Liver (tissue), 9 donors: ENCODE measurements around the gene PATL1. TPM values are rescaled to one million over a fixed set of nuclear protein-coding genes. Genes with fewer than 3 reads are reported as not detected.

ENCODE experiments used
- DNase-seq: peaks from one replicate; pipeline ENCODE4 v3.0.0-alpha.2; 2017; ENCODE audit warnings: low spot score
- H3K27ac ChIP-seq, 2 donors: one replicate each; pipeline ENCODE4 v1.7.0; 2013; ENCODE audit warnings: inconsistent platforms in 2 of 2, low read length in 2 of 2, control low read depth in 1 of 2, low read depth in 1 of 2, mild to moderate bottlenecking in 1 of 2
- H3K27me3 ChIP-seq, 4 donors: one replicate each; pipeline versions ENCODE4 v1.6.1 to v1.7.0; 2013; ENCODE audit warnings: low read length in 3 of 4, inconsistent platforms in 1 of 4, mild to moderate bottlenecking in 1 of 4, moderate library complexity in 1 of 4; ENCODE audit not compliant: control insufficient read depth in 4 of 4, insufficient read depth in 4 of 4
- H3K36me3 ChIP-seq, 4 donors: one replicate each; pipeline versions ENCODE4 v1.6.1 to v1.7.0; 2013; ENCODE audit warnings: low read length in 3 of 4, mild to moderate bottlenecking in 3 of 4, low read depth in 1 of 4, moderate library complexity in 1 of 4; ENCODE audit not compliant: control insufficient read depth in 4 of 4, insufficient read depth in 3 of 4
- H3K4me1 ChIP-seq, 4 donors: one replicate each; pipeline versions ENCODE4 v1.6.1 to v1.7.0; 2013; ENCODE audit warnings: low read length in 3 of 4, mild to moderate bottlenecking in 3 of 4, moderate library complexity in 1 of 4; ENCODE audit not compliant: control insufficient read depth in 4 of 4, insufficient read depth in 4 of 4
- H3K4me3 ChIP-seq, 3 donors: one replicate each; pipeline versions ENCODE4 v1.6.1 to v1.7.0; 2013; ENCODE audit warnings: low read length in 3 of 3, control low read depth in 1 of 3, low read depth in 1 of 3, mild to moderate bottlenecking in 1 of 3
- H3K9ac ChIP-seq, 2 donors: one replicate each; pipeline ENCODE4 v1.7.0; 2013; ENCODE audit warnings: low read length in 2 of 2, mild to moderate bottlenecking in 2 of 2, moderate library complexity in 2 of 2, control low read depth in 1 of 2, low read depth in 1 of 2
- H3K9me3 ChIP-seq, 4 donors: one replicate each; pipeline versions ENCODE4 v1.6.1 to v1.7.0; 2013; ENCODE audit warnings: low read length in 3 of 4; ENCODE audit not compliant: control insufficient read depth in 4 of 4
- ATF3 ChIP-seq: IDR thresholded peaks from 2 replicates; pipeline ENCODE4 v1.6.1; 2016; ENCODE audit warnings: antibody characterized with exemption
- EGR1 ChIP-seq, 2 donors: IDR thresholded peaks; 2 replicates each; pipeline ENCODE4 v1.6.1; 2016 to 2018; ENCODE audit warnings: antibody characterized with exemption in 2 of 2, low read depth in 2 of 2
- FOXA2 ChIP-seq: IDR thresholded peaks from 2 replicates; pipeline ENCODE4 v1.6.1; 2016; ENCODE audit warnings: antibody characterized with exemption
- GABPA ChIP-seq, 2 donors: IDR thresholded peaks in 1 of 2; conservative IDR thresholded peaks in 1 of 2; 2 replicates each; pipeline ENCODE4 v1.6.1; 2016; ENCODE audit warnings: antibody characterized with exemption in 2 of 2, mild to moderate bottlenecking in 1 of 2, moderate library complexity in 1 of 2
- JUND ChIP-seq, 2 donors: IDR thresholded peaks; 2 replicates each; pipeline ENCODE4 v1.6.1; 2016; ENCODE audit warnings: antibody characterized with exemption in 2 of 2
- NR2F2 ChIP-seq: IDR thresholded peaks from 2 replicates; pipeline ENCODE4 v1.6.1; 2016; ENCODE audit warnings: antibody characterized with exemption
- RAD21 ChIP-seq, 2 donors: IDR thresholded peaks; 2 replicates each; pipeline ENCODE4 v1.6.1; 2016; ENCODE audit warnings: antibody characterized with exemption in 2 of 2, mild to moderate bottlenecking in 2 of 2
- REST ChIP-seq: IDR thresholded peaks from 2 replicates; pipeline ENCODE4 v1.6.1; 2016; ENCODE audit warnings: antibody characterized with exemption, mild to moderate bottlenecking
- RXRA ChIP-seq, 2 donors: IDR thresholded peaks; 2 replicates each; pipeline ENCODE4 v1.6.1; 2017 to 2018; ENCODE audit warnings: antibody characterized with exemption in 2 of 2, mild to moderate bottlenecking in 1 of 2
- SP1 ChIP-seq: IDR thresholded peaks from 2 replicates; pipeline ENCODE4 v1.6.1; 2018; ENCODE audit warnings: antibody characterized with exemption, mild to moderate bottlenecking
- ZBTB33 ChIP-seq: IDR thresholded peaks from 2 replicates; pipeline ENCODE4 v1.6.1; 2016; ENCODE audit warnings: antibody characterized with exemption
- WGBS: extraction: QIAGEN DNeasy Blood & Tissue Kit; methylation state at CpG from one replicate; pipeline ENCODE4 v1.1.7; 2013; 5-methylcytosine and 5-hydroxymethylcytosine counted together
- polyA plus RNA-seq, 2 donors: library from polyadenylated mRNA; stranded (reverse) in 1 of 2; unstranded in 1 of 2; fragments of 200-250 nt in 1 of 2; fragments of >200 nt in 1 of 2; fragmentation: Nextera tagmentation in 1 of 2; extraction: Ambion mirVana in 1 of 2; gene quantifications; one replicate each; pipeline versions ENCODE4 v1.2.1 to v1.2.3, GENCODE V29; 2013 to 2015
- total RNA-seq, 2 donors: library from RNA; depleted of rRNA; stranded (reverse); fragments of >200 nt; gene quantifications; one replicate each; pipeline ENCODE4 v1.2.3, GENCODE V29; 2014
- TF ChIP-seq, protein P1 (sequence below): IDR thresholded peaks from 2 replicates; pipeline ENCODE4 v1.6.1; 2016; ENCODE audit warnings: antibody characterized with exemption
- TF ChIP-seq, protein P2 (sequence below): fragments of 150-350 bp; IDR thresholded peaks from 2 replicates; pipeline ENCODE4 v1.5.1; 2017; ENCODE audit warnings: improper control_type of control experiment, low read depth, low read length; ENCODE audit not compliant: missing input control
- donor health status: healthy.
- donor health status: healthy.
- donor health status: healthy.
- donor health status: healthy.
- donor health status: healthy.

Gene PATL1
- total and polyA plus RNA-seq, 4 donors = 4.9 to 14.7 (median 12.4) TPM

DNA sequence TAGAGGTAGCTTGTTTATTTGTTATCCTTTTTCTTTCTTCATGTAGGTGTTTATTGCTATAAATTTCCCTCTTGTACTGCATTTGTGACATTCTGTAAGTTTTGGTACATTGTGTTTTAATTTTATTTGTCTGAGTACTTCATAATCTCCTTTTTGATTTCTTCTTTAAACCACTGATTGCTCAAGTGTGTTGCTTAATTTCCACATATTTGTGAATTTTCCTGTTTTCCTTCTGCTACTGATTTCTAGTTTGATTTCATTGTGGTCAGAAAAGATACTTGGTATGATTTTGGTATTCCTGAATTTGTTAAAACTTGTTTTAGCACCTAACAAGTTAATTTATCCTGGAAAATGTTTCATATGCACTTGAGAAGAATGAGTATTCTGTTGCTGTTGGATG, 29.7 kb upstream of the PATL1 start:
- no peak overlapping the region for H3K27ac ChIP-seq
- no peaks in the 10 kb centered on the region for H3K27me3 ChIP-seq
- H3K9me3 ChIP-seq = peaks cover 0 to under 1% (median 0%) of the 10 kb centered on the region in 4 donors
- TF ChIP-seq RXRA (IDR thresholded peaks at IDR 0.05) (no peak), NR2F2 (no peak), FOXA2 (no peak)
- no peak for DNase-seq
- no peak overlapping the region for H3K9ac ChIP-seq
- H3K36me3 ChIP-seq = no peaks in the 10 kb centered on the region
- no peak overlapping the region for H3K4me3 ChIP-seq
- H3K4me1 ChIP-seq = no peaks in the 10 kb centered on the region

GRCh38 chr11:59692915-59693314, 24.1 kb upstream of the PATL1 start:
- no peak overlapping the region for H3K4me3 ChIP-seq
- peaks cover 0 to 7% (median 2%) of the 10 kb centered on the region in 4 donors for H3K9me3 ChIP-seq
- H3K27me3 ChIP-seq = no peaks in the 10 kb centered on the region
- TF ChIP-seq FOXA2 (no peak), NR2F2 (no peak), JUND (IDR thresholded peaks at IDR 0.05) (no peak), ZBTB33 (no peak), REST (no peak), GABPA (IDR thresholded peaks at IDR 0.05 in 1 of 2, conservative IDR thresholded peaks at IDR 0.05 in 1 of 2) (no peak), SP1 (no peak), ATF3 (no peak)
- TF ChIP-seq, protein P1, sequence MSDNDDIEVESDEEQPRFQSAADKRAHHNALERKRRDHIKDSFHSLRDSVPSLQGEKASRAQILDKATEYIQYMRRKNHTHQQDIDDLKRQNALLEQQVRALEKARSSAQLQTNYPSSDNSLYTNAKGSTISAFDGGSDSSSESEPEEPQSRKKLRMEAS = no peak
- H3K9ac ChIP-seq = no peak overlapping the region
- H3K36me3 ChIP-seq = no peaks in the 10 kb centered on the region
- no peak overlapping the region for H3K27ac ChIP-seq
- H3K4me1 ChIP-seq = no peaks in the 10 kb centered on the region
- DNase-seq = no peak

- Histone ChIP-seq H3K9ac (no peak overlapping the region), H3K9me3 (peaks cover 0 to 7% (median 2%) of the 10 kb centered on the region in 4 donors), H3K27me3 (no peaks in the 10 kb centered on the region), H3K27ac (no peak overlapping the region), H3K4me1 (no peaks in the 10 kb centered on the region), H3K36me3 (no peaks in the 10 kb centered on the region), H3K4me3 (no peak overlapping the region)
- DNase-seq = no peak
- WGBS = 75% methylated on average over 2 of the region's 2 CpGs
- TF ChIP-seq RAD21 (IDR thresholded peaks at IDR 0.05) (no peak), SP1 (no peak), JUND (IDR thresholded peaks at IDR 0.05) (no peak), EGR1 (IDR thresholded peaks at IDR 0.05; ENCODE audit: low read depth in 2 of 2) (no peak), REST (no peak), ATF3 (no peak)
- TF ChIP-seq, protein P2, sequence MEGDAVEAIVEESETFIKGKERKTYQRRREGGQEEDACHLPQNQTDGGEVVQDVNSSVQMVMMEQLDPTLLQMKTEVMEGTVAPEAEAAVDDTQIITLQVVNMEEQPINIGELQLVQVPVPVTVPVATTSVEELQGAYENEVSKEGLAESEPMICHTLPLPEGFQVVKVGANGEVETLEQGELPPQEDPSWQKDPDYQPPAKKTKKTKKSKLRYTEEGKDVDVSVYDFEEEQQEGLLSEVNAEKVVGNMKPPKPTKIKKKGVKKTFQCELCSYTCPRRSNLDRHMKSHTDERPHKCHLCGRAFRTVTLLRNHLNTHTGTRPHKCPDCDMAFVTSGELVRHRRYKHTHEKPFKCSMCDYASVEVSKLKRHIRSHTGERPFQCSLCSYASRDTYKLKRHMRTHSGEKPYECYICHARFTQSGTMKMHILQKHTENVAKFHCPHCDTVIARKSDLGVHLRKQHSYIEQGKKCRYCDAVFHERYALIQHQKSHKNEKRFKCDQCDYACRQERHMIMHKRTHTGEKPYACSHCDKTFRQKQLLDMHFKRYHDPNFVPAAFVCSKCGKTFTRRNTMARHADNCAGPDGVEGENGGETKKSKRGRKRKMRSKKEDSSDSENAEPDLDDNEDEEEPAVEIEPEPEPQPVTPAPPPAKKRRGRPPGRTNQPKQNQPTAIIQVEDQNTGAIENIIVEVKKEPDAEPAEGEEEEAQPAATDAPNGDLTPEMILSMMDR = no peak
Observed at GRCh38 chr11:59691156-59691555, 22.3 kb upstream of the PATL1 start.
